ENCODE measurements around the gene PALM. TPM values are rescaled to one million over a fixed set of nuclear protein-coding genes. Genes with fewer than 3 reads are reported as not detected.

The PALM gene
- total and polyA plus RNA-seq, 9 of the 15 experiments (the other 6 are each of a cell fraction or from before 2014, with no cell fraction given) = 0.04 to 6.6 (median 1.7) TPM

DNA sequence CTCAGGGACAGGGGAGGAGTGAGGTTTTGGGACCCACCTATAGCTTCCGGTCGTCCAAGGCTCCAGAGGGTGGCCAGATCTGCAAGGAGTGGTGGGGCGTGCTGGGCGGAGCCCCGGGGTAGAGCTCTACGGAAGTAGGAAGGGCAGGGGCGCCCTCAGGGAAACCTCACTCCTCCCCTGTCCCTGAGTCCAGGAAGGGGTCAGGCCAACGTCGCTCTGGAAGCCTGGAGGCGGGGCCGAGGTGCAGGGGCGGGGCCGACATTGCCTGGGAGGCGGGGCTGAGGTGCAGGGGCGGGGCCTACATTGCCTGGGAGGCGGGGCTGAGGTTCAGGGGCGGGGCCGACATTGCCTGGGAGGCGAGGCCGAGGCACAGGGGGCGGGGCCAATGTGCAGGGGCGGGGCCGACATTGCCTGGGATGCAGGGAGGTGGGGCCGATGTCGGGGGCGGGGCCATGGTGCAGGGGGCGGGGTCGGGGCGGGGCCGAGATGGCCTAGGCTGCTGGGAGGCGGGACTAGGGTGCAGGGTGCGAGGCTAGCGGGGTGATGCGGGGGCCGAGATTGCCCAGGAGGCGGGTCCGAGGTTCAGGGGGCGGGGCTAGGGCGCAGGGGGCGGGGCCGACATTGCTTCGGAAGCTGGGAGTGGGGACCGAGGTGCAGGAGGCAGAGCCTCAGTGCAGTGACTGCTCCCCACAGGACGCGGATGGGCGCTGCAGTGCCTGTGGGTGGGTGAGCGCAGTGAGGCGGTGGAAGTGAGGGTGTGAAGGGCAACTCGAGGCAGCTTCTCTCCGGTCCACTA, 4.9 kb upstream of the PALM start (continued):
- TF ChIP-seq ZNF175 (CRISPR knock-in tag; IDR thresholded peaks at IDR 0.05; ENCODE audit: low read depth) (no peak), MYC (IDR thresholded peaks at IDR 0.05; ENCODE audit: low read depth, low read length) (no peak; the same call in 1 of the 2 replicates), MYC (CRISPR knock-in tag; IDR thresholded peaks at IDR 0.05; ENCODE audit: borderline replicate concordance, low read depth) (no peak), ZNF224 (CRISPR knock-in tag; IDR thresholded peaks at IDR 0.05) (no peak), STAT5A (IDR thresholded peaks at IDR 0.05; ENCODE audit: borderline replicate concordance, low read length) (no peak), ZZZ3 (IDR thresholded peaks at IDR 0.05) (no peak), POLR2AphosphoS5 (IDR thresholded peaks at IDR 0.05; ENCODE audit: control insufficient read depth, insufficient read depth, low read depth, low read length) (peak; percentile 55; the same call in 1 of the 2 replicates), NR2C2 (CRISPR knock-in tag; IDR thresholded peaks at IDR 0.05) (no peak), NR2C2 (tag; IDR thresholded peaks at IDR 0.05) (peak; percentile 50; the same call in 1 of the 2 replicates)
- TF ChIP-seq, protein P1, sequence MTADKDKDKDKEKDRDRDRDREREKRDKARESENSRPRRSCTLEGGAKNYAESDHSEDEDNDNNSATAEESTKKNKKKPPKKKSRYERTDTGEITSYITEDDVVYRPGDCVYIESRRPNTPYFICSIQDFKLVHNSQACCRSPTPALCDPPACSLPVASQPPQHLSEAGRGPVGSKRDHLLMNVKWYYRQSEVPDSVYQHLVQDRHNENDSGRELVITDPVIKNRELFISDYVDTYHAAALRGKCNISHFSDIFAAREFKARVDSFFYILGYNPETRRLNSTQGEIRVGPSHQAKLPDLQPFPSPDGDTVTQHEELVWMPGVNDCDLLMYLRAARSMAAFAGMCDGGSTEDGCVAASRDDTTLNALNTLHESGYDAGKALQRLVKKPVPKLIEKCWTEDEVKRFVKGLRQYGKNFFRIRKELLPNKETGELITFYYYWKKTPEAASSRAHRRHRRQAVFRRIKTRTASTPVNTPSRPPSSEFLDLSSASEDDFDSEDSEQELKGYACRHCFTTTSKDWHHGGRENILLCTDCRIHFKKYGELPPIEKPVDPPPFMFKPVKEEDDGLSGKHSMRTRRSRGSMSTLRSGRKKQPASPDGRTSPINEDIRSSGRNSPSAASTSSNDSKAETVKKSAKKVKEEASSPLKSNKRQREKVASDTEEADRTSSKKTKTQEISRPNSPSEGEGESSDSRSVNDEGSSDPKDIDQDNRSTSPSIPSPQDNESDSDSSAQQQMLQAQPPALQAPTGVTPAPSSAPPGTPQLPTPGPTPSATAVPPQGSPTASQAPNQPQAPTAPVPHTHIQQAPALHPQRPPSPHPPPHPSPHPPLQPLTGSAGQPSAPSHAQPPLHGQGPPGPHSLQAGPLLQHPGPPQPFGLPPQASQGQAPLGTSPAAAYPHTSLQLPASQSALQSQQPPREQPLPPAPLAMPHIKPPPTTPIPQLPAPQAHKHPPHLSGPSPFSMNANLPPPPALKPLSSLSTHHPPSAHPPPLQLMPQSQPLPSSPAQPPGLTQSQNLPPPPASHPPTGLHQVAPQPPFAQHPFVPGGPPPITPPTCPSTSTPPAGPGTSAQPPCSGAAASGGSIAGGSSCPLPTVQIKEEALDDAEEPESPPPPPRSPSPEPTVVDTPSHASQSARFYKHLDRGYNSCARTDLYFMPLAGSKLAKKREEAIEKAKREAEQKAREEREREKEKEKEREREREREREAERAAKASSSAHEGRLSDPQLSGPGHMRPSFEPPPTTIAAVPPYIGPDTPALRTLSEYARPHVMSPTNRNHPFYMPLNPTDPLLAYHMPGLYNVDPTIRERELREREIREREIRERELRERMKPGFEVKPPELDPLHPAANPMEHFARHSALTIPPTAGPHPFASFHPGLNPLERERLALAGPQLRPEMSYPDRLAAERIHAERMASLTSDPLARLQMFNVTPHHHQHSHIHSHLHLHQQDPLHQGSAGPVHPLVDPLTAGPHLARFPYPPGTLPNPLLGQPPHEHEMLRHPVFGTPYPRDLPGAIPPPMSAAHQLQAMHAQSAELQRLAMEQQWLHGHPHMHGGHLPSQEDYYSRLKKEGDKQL (CRISPR knock-in tag; IDR thresholded peaks at IDR 0.05; ENCODE audit: borderline replicate concordance) = no peak
- TF ChIP-seq, protein P2, sequence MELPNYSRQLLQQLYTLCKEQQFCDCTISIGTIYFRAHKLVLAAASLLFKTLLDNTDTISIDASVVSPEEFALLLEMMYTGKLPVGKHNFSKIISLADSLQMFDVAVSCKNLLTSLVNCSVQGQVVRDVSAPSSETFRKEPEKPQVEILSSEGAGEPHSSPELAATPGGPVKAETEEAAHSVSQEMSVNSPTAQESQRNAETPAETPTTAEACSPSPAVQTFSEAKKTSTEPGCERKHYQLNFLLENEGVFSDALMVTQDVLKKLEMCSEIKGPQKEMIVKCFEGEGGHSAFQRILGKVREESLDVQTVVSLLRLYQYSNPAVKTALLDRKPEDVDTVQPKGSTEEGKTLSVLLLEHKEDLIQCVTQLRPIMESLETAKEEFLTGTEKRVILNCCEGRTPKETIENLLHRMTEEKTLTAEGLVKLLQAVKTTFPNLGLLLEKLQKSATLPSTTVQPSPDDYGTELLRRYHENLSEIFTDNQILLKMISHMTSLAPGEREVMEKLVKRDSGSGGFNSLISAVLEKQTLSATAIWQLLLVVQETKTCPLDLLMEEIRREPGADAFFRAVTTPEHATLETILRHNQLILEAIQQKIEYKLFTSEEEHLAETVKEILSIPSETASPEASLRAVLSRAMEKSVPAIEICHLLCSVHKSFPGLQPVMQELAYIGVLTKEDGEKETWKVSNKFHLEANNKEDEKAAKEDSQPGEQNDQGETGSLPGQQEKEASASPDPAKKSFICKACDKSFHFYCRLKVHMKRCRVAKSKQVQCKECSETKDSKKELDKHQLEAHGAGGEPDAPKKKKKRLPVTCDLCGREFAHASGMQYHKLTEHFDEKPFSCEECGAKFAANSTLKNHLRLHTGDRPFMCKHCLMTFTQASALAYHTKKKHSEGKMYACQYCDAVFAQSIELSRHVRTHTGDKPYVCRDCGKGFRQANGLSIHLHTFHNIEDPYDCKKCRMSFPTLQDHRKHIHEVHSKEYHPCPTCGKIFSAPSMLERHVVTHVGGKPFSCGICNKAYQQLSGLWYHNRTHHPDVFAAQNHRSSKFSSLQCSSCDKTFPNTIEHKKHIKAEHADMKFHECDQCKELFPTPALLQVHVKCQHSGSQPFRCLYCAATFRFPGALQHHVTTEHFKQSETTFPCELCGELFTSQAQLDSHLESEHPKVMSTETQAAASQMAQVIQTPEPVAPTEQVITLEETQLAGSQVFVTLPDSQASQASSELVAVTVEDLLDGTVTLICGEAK (IDR thresholded peaks at IDR 0.05) = peak; percentile 70
- TF ChIP-seq, protein P2 (CRISPR knock-in tag; IDR thresholded peaks at IDR 0.05) = no peak

Measured in K562 (cell line).